ENCODE results near the gene FAM221B.
A peak's percentile ranks its signal among the peaks of the same experiment; 100 is the strongest.

Gene FAM221B

GRCh38 chr9:35814841-35815543, 13.5 kb downstream of the FAM221B start, which contains the start of gene HINT2:
Gene HINT2, minus strand, starts transcription at chr9:35815042. Its CDS starts 63 bp downstream, at chr9:35814979.
- DNase-seq: peak; percentile 96

GRCh38 chr9:35814106-35814840, 14.3 kb downstream of the FAM221B start:
- no peak for DNase-seq

GRCh38 chr9:35813434-35814105, 15.0 kb downstream of the FAM221B start:
- DNase-seq: no peak

- DNase-seq: peak; percentile 98
Observed at GRCh38 chr9:35812025-35812602, 16.4 kb downstream of the FAM221B start, which contains the start of gene SPAG8. Gene SPAG8, minus strand, starts transcription at chr9:35812262. Its CDS starts 115 bp downstream, at chr9:35812147.

GRCh38 chr9:35811381-35812024, 17.0 kb downstream of the FAM221B start:
- no peak for DNase-seq

- no peak for DNase-seq
Observed at GRCh38 chr9:35810122-35810521, 18.4 kb downstream of the FAM221B start.

GRCh38 chr9:35808433-35808832, 20.1 kb downstream of the FAM221B start:
- no peak for DNase-seq

GRCh38 chr9:35806101-35806500, 22.4 kb downstream of the FAM221B start:
- DNase-seq: no peak

GRCh38 chr9:35801328-35802128, 27.0 kb downstream of the FAM221B start:
- no peak for DNase-seq

- no peak for DNase-seq
Observed at GRCh38 chr9:35800530-35800929, 28.0 kb downstream of the FAM221B start.

- no peak for DNase-seq
Observed at GRCh38 chr9:35798658-35799374, 29.7 kb downstream of the FAM221B start.

GRCh38 chr9:35797311-35798109, 31.0 kb downstream of the FAM221B start:
- no peak for DNase-seq

- DNase-seq: no peak
Observed at GRCh38 chr9:35795695-35796094, 32.8 kb downstream of the FAM221B start.

- DNase-seq: no peak
Observed at GRCh38 chr9:35793461-35793860, 35.1 kb downstream of the FAM221B start.

- DNase-seq: no peak
Observed at GRCh38 chr9:35792826-35793225, 35.7 kb downstream of the FAM221B start.

GRCh38 chr9:35792024-35792813, 36.3 kb downstream of the FAM221B start:
- no peak for DNase-seq

GRCh38 chr9:35791297-35791921, 37.1 kb downstream of the FAM221B start, which contains the start of gene NPR2:
Gene NPR2, plus strand, starts transcription at chr9:35791591. Its CDS starts 818 bp downstream, at chr9:35792409.
- DNase-seq: no peak

Measured in central memory CD4-positive, alpha-beta T cell (primary cell).